Measurements from ENCODE around the gene ACYP2.
"Not testable (repeated sequence)": the region's sequence is repeated elsewhere in the genome, so short reads cannot be mapped to it uniquely, and the experiment has no call there.

ACYP2 gene

GRCh38 chr2:54099829-54100585 lies 15.4 kb upstream of the ACYP2 start:
- DNase-seq = no peak

GRCh38 chr2:54100772-54101171 lies 14.6 kb upstream of the ACYP2 start:
- DNase-seq = no peak

GRCh38 chr2:54103454-54104314 lies 11.7 kb upstream of the ACYP2 start:
- peak; percentile 77 for DNase-seq

- peak; percentile 53 for DNase-seq
Observed at GRCh38 chr2:54106631-54107454, 8.6 kb upstream of the ACYP2 start.

GRCh38 chr2:54107455-54107764 lies 8.0 kb upstream of the ACYP2 start:
- DNase-seq = no peak

GRCh38 chr2:54107903-54108615 lies 7.4 kb upstream of the ACYP2 start:
- DNase-seq = no peak

- no peak for DNase-seq
Observed at GRCh38 chr2:54109848-54110247, 5.6 kb upstream of the ACYP2 start.

- not testable (repeated sequence) for DNase-seq
Observed at GRCh38 chr2:54114479-54114878, 936 bp upstream of the ACYP2 start.

GRCh38 chr2:54114936-54115283 lies 505 bp upstream of the ACYP2 start:
- no peak for DNase-seq

GRCh38 chr2:54116598-54116997 lies 1.2 kb downstream of the ACYP2 start:
- DNase-seq = not testable (repeated sequence)

- DNase-seq = no peak
Observed at GRCh38 chr2:54120950-54121349, 5.5 kb downstream of the ACYP2 start.

GRCh38 chr2:54122171-54122935 lies 6.9 kb downstream of the ACYP2 start:
- DNase-seq = no peak

GRCh38 chr2:54122939-54123338 lies 7.5 kb downstream of the ACYP2 start:
- peak; percentile 81 for DNase-seq

GRCh38 chr2:54127174-54127573 lies 11.8 kb downstream of the ACYP2 start:
- DNase-seq = not testable (repeated sequence)

- DNase-seq = no peak
Observed at GRCh38 chr2:54133056-54133455, 17.6 kb downstream of the ACYP2 start.

GRCh38 chr2:54139210-54139609 lies 23.8 kb downstream of the ACYP2 start:
- DNase-seq = no peak

- no peak for DNase-seq
Observed at GRCh38 chr2:54143780-54144179, 28.4 kb downstream of the ACYP2 start.

- DNase-seq = no peak
Observed at GRCh38 chr2:54148391-54148790, 33.0 kb downstream of the ACYP2 start.

GRCh38 chr2:54149638-54150441 lies 34.4 kb downstream of the ACYP2 start:
- DNase-seq = no peak

GRCh38 chr2:54158311-54158710 lies 42.9 kb downstream of the ACYP2 start:
- no peak for DNase-seq
